AG10803 (cell line): Measurements from ENCODE around the gene LPO.

Source experiments
- DNase-seq: peaks from one replicate; pipeline ENCODE4 v3.0.0; 2010; ENCODE audit warnings: low read depth
- H3K4me3 ChIP-seq: 2 replicates; pipeline ENCODE4 v1.5.1; 2011; ENCODE audit warnings: mild to moderate bottlenecking, low read length, control low read depth
- TF ChIP-seq, protein P1 (sequence below): conservative IDR thresholded peaks from 2 replicates; pipeline ENCODE4 v1.5.1; 2011; ENCODE audit warnings: mild to moderate bottlenecking, low read length, control low read depth, inconsistent platforms

LPO gene

GRCh38 chr17:58303971-58304749 is 65.8 kb downstream of the LPO start:
- H3K4me3 ChIP-seq = no peak overlapping the region
- DNase-seq = peak; percentile 29
- TF ChIP-seq, protein P1, sequence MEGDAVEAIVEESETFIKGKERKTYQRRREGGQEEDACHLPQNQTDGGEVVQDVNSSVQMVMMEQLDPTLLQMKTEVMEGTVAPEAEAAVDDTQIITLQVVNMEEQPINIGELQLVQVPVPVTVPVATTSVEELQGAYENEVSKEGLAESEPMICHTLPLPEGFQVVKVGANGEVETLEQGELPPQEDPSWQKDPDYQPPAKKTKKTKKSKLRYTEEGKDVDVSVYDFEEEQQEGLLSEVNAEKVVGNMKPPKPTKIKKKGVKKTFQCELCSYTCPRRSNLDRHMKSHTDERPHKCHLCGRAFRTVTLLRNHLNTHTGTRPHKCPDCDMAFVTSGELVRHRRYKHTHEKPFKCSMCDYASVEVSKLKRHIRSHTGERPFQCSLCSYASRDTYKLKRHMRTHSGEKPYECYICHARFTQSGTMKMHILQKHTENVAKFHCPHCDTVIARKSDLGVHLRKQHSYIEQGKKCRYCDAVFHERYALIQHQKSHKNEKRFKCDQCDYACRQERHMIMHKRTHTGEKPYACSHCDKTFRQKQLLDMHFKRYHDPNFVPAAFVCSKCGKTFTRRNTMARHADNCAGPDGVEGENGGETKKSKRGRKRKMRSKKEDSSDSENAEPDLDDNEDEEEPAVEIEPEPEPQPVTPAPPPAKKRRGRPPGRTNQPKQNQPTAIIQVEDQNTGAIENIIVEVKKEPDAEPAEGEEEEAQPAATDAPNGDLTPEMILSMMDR = peak; percentile 74

- TF ChIP-seq, protein P1 = no peak
- no peak overlapping the region for H3K4me3 ChIP-seq
- no peak for DNase-seq
Observed at GRCh38 chr17:58304750-58305486, 66.5 kb downstream of the LPO start.

GRCh38 chr17:58305626-58306025 is 67.2 kb downstream of the LPO start:
- TF ChIP-seq, protein P1 = no peak
- no peak for DNase-seq
- H3K4me3 ChIP-seq = no peak overlapping the region

DNA sequence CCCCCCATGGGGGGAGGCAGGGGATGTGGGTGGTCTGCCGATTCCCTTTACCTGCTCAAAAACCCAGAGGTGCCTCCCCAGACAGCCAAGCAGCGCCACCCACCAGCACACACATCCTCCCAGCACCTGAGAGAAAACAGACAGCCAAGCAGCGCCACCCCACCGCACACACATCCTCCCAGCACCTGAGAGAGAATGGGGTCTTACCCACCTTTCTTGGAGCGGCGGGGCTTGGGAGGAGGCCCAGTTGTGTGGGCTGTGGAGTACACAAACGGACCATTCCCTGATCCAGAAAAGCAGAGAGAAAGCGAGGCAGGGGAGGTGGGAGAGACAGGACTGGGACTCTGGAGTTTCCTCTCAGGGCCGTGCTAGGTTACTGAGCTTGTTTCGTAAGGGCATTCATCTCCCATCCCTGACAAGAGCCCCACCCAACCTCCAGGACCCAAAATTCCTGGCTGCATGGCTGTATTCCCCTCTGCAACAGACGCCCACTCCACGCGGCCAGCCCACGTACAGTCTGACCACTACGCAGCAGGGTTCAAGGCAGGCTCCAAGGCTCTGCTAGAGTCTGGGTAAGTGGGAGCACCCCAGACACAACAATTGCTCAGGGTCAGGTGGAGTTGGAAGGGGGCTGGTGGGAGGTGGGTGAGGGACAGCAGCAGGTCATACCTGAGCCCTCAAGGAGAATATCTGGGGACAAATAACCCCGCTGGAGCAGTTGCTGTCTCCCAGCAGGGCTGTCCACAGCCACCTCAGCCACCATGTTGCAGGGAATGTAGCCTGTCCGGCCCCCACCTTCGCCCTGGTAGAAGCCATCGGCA is 68.0 kb downstream of the LPO start:
- H3K4me3 ChIP-seq = no peak overlapping the region
- no peak for DNase-seq
- TF ChIP-seq, protein P1 = no peak

- H3K4me3 ChIP-seq = no peak overlapping the region
- DNase-seq = no peak
- TF ChIP-seq, protein P1 = no peak
Observed at GRCh38 chr17:58307468-58308172, 69.2 kb downstream of the LPO start.

DNA sequence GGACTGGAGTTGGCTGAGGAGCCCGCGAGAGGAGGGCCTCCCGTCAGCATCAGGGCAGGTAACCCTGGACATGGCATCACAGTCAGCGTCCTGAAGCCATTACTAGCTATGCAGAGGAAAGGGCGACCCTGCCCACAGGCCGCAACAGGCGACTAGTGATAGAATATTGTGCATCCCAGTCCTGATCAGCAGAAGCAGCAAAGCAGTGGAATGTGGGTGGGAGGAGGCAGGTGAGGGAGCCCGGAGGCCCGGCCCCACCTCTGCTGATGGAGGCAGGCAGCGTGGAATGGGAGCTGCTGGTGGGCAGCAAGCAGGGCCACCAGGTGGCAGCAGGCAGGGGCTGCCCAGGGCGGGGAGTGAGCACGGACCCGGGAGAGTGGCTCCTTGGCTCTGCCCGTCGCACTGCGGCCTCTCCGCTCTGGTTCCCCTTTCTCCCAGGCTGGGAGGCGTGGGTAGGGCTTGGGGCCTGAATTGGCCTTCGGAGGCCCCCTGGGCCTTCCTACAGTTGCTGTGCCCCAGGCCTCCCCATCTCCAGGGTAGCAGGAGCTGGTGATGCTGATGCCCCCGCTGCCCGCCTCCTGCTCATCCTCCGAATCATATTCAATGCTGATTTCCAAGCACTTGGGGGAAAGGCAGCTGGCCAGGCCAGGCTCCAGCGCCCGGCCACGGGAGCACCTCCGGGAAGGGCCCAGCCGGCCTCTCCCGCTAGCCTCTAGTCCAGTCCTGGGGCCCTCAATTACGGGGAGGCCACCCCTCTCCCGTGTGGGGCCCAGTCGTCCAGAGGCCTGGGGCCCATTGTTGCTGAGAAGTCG is 70.0 kb downstream of the LPO start:
- TF ChIP-seq, protein P1 = peak; percentile 28
- DNase-seq = no peak
- H3K4me3 ChIP-seq = no peak overlapping the region
